ENCODE results near the gene APOE. TPM values are rescaled to one million over a fixed set of nuclear protein-coding genes. Genes with fewer than 3 reads are reported as not detected.
A peak's percentile ranks its signal among the peaks of the same experiment; 100 is the strongest.

Gene APOE
- total RNA-seq, 1 donor from 2014 or later, result 285 TPM

- Mint-ChIP-seq H3K36me3 (peaks cover 43% of the 10 kb centered on the region), H3K4me1 (peaks cover under 1% of the 10 kb centered on the region), H3K27ac (no peak overlapping the region), H3K27me3 (ENCODE audit: low read depth) (no peaks in the 10 kb centered on the region), H3K4me3 (no peak overlapping the region), H3K9me3 (no peaks in the 10 kb centered on the region)
- DNase-seq (ENCODE audit: low spot score in 2 of 2, unreplicated experiment in 2 of 2), result no peak
- no peak for TF ChIP-seq CTCF (IDR thresholded peaks at IDR 0.05; ENCODE audit: unreplicated experiment)
Observed at GRCh38 chr19:44866664-44867063, 38.9 kb upstream of the APOE start.

GRCh38 chr19:44867578-44867977 is 38.0 kb upstream of the APOE start:
- H3K27me3 Mint-ChIP-seq (ENCODE audit: low read depth), result no peaks in the 10 kb centered on the region
- peaks cover 43% of the 10 kb centered on the region for H3K36me3 Mint-ChIP-seq
- H3K9me3 Mint-ChIP-seq, result no peaks in the 10 kb centered on the region
- H3K27ac Mint-ChIP-seq, result peak overlapping the region; percentile 14
- TF ChIP-seq CTCF (IDR thresholded peaks at IDR 0.05; ENCODE audit: unreplicated experiment), result no peak
- DNase-seq (ENCODE audit: low spot score in 2 of 2, unreplicated experiment in 2 of 2), result no peak
- H3K4me1 Mint-ChIP-seq, result no peaks in the 10 kb centered on the region
- H3K4me3 Mint-ChIP-seq, result no peak overlapping the region

GRCh38 chr19:44869733-44870470 is 35.7 kb upstream of the APOE start:
- Mint-ChIP-seq H3K27ac (peak overlapping the region; percentile 71), H3K4me3 (no peak overlapping the region), H3K36me3 (peaks cover 55% of the 10 kb centered on the region), H3K27me3 (ENCODE audit: low read depth) (no peaks in the 10 kb centered on the region), H3K9me3 (no peaks in the 10 kb centered on the region), H3K4me1 (peaks cover 2% of the 10 kb centered on the region)
- DNase-seq (ENCODE audit: low spot score in 2 of 2, unreplicated experiment in 2 of 2), result no peak
- TF ChIP-seq CTCF (IDR thresholded peaks at IDR 0.05; ENCODE audit: unreplicated experiment), result no peak

- no peak for DNase-seq (ENCODE audit: low spot score in 2 of 2, unreplicated experiment in 2 of 2)
- no peak for TF ChIP-seq CTCF (IDR thresholded peaks at IDR 0.05; ENCODE audit: unreplicated experiment)
- Mint-ChIP-seq H3K4me1 (peaks cover 9% of the 10 kb centered on the region), H3K9me3 (no peaks in the 10 kb centered on the region), H3K27me3 (ENCODE audit: low read depth) (no peaks in the 10 kb centered on the region), H3K36me3 (peaks cover 53% of the 10 kb centered on the region), H3K27ac (peak overlapping the region; percentile 30), H3K4me3 (no peak overlapping the region)
Observed at GRCh38 chr19:44871809-44872208, 33.8 kb upstream of the APOE start.

- Mint-ChIP-seq H3K36me3 (peaks cover 47% of the 10 kb centered on the region), H3K27ac (no peak overlapping the region), H3K4me3 (no peak overlapping the region), H3K27me3 (ENCODE audit: low read depth) (no peaks in the 10 kb centered on the region), H3K4me1 (peaks cover 16% of the 10 kb centered on the region), H3K9me3 (no peaks in the 10 kb centered on the region)
- TF ChIP-seq CTCF (IDR thresholded peaks at IDR 0.05; ENCODE audit: unreplicated experiment), result no peak
- DNase-seq (ENCODE audit: low spot score in 2 of 2, unreplicated experiment in 2 of 2), result no peak
Observed at GRCh38 chr19:44872661-44873060, 32.9 kb upstream of the APOE start.

Measured in mesothelial cell of epicardium (in vitro differentiated cells).